ENCODE results near the gene GNAO1.

DNA sequence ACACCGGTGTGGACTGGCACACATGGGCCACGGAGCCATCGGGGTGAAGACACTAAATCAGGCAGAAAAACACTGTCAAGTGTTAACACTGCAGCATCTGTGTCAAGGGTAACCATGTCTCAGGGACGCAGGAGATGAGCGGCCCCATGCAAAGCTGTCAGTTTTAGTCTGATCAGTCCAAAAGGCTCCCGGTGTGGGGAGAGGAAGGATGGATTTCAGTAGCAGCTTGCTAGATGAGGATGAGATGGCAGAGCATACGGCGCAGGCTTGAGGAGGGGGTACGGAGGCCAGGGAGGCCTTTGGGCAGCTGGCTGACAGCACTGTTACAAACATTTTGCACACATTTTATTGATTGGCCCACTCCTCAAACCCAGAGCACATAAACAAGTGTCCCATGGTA lies 98.1 kb downstream of the GNAO1 start:
- TF ChIP-seq, protein P1, sequence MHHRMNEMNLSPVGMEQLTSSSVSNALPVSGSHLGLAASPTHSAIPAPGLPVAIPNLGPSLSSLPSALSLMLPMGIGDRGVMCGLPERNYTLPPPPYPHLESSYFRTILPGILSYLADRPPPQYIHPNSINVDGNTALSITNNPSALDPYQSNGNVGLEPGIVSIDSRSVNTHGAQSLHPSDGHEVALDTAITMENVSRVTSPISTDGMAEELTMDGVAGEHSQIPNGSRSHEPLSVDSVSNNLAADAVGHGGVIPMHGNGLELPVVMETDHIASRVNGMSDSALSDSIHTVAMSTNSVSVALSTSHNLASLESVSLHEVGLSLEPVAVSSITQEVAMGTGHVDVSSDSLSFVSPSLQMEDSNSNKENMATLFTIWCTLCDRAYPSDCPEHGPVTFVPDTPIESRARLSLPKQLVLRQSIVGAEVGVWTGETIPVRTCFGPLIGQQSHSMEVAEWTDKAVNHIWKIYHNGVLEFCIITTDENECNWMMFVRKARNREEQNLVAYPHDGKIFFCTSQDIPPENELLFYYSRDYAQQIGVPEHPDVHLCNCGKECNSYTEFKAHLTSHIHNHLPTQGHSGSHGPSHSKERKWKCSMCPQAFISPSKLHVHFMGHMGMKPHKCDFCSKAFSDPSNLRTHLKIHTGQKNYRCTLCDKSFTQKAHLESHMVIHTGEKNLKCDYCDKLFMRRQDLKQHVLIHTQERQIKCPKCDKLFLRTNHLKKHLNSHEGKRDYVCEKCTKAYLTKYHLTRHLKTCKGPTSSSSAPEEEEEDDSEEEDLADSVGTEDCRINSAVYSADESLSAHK (tag by site-specific recombination; IDR thresholded peaks at IDR 0.05): no peak
- TF ChIP-seq EGR2 (tag by site-specific recombination; IDR thresholded peaks at IDR 0.05; ENCODE audit: low read depth): no peak
- TF ChIP-seq, protein P2, sequence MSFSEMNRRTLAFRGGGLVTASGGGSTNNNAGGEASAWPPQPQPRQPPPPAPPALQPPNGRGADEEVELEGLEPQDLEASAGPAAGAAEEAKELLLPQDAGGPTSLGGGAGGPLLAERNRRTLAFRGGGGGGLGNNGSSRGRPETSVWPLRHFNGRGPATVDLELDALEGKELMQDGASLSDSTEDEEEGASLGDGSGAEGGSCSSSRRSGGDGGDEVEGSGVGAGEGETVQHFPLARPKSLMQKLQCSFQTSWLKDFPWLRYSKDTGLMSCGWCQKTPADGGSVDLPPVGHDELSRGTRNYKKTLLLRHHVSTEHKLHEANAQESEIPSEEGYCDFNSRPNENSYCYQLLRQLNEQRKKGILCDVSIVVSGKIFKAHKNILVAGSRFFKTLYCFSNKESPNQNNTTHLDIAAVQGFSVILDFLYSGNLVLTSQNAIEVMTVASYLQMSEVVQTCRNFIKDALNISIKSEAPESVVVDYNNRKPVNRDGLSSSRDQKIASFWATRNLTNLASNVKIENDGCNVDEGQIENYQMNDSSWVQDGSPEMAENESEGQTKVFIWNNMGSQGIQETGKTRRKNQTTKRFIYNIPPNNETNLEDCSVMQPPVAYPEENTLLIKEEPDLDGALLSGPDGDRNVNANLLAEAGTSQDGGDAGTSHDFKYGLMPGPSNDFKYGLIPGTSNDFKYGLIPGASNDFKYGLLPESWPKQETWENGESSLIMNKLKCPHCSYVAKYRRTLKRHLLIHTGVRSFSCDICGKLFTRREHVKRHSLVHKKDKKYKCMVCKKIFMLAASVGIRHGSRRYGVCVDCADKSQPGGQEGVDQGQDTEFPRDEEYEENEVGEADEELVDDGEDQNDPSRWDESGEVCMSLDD (tag by site-specific recombination; IDR thresholded peaks at IDR 0.05): no peak
- TF ChIP-seq HOXA7 (CRISPR knock-in tag; IDR thresholded peaks at IDR 0.05; ENCODE audit: borderline replicate concordance): no peak
- no peak for TF ChIP-seq ZNF664 (tag by site-specific recombination; IDR thresholded peaks at IDR 0.05)
- no peak for TF ChIP-seq ZNF596 (tag by site-specific recombination; IDR thresholded peaks at IDR 0.05)
- TF ChIP-seq, protein P3, sequence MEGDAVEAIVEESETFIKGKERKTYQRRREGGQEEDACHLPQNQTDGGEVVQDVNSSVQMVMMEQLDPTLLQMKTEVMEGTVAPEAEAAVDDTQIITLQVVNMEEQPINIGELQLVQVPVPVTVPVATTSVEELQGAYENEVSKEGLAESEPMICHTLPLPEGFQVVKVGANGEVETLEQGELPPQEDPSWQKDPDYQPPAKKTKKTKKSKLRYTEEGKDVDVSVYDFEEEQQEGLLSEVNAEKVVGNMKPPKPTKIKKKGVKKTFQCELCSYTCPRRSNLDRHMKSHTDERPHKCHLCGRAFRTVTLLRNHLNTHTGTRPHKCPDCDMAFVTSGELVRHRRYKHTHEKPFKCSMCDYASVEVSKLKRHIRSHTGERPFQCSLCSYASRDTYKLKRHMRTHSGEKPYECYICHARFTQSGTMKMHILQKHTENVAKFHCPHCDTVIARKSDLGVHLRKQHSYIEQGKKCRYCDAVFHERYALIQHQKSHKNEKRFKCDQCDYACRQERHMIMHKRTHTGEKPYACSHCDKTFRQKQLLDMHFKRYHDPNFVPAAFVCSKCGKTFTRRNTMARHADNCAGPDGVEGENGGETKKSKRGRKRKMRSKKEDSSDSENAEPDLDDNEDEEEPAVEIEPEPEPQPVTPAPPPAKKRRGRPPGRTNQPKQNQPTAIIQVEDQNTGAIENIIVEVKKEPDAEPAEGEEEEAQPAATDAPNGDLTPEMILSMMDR (tag by site-specific recombination; IDR thresholded peaks at IDR 0.05): no peak
- TF ChIP-seq ZNF138 (tag by site-specific recombination; IDR thresholded peaks at IDR 0.05; ENCODE audit: borderline replicate concordance): no peak
- TF ChIP-seq KLF16 (tag by site-specific recombination; IDR thresholded peaks at IDR 0.05): no peak
- no peak for TF ChIP-seq ZNF214 (tag by site-specific recombination; IDR thresholded peaks at IDR 0.05; ENCODE audit: borderline replicate concordance)
- no peak for TF ChIP-seq ZNF354C (tag by site-specific recombination; IDR thresholded peaks at IDR 0.05; ENCODE audit: borderline replicate concordance, low read depth)

Data from HEK293 (cell line).